ENCODE data around the gene MDK.

Gene MDK

GRCh38 chr11:46407635-46408034 is 26.2 kb downstream of the MDK start:
- DNase-seq: no peak

GRCh38 chr11:46408407-46408986 is 27.0 kb downstream of the MDK start:
- no peak for DNase-seq

GRCh38 chr11:46410021-46410420 is 28.6 kb downstream of the MDK start:
- no peak for DNase-seq

- DNase-seq: no peak
These were observed 32.4 kb downstream of the MDK start for GRCh38 chr11:46413760-46414465.

- DNase-seq: no peak
These were observed 33.0 kb downstream of the MDK start for GRCh38 chr11:46414466-46414796.

GRCh38 chr11:46414879-46415278 is 33.4 kb downstream of the MDK start:
- DNase-seq: no peak

GRCh38 chr11:46417711-46418110 is 36.2 kb downstream of the MDK start:
- DNase-seq: no peak

- DNase-seq: no peak
These were observed 37.3 kb downstream of the MDK start for GRCh38 chr11:46418751-46419150.

- DNase-seq: no peak
These were observed 39.0 kb downstream of the MDK start for GRCh38 chr11:46420513-46420912.

GRCh38 chr11:46421257-46421880 is 39.9 kb downstream of the MDK start:
- no peak for DNase-seq

GRCh38 chr11:46422588-46422987 is 41.1 kb downstream of the MDK start:
- no peak for DNase-seq

- DNase-seq: no peak
These were observed 44.9 kb downstream of the MDK start for GRCh38 chr11:46426233-46426991.

GRCh38 chr11:46427364-46427763 is 45.9 kb downstream of the MDK start:
- DNase-seq: no peak

GRCh38 chr11:46429717-46430116 is 48.2 kb downstream of the MDK start:
- DNase-seq: no peak

GRCh38 chr11:46431211-46431610 is 49.7 kb downstream of the MDK start:
- no peak for DNase-seq
